Neuronal stem cell (in vitro differentiated cells): ENCODE measurements around the gene ITGB5.

Experiments
- DNase-seq: peaks from one replicate; pipeline ENCODE4 v3.0.0-alpha.2; 2013; ENCODE audit warnings: low spot score
- H2AFZ ChIP-seq: one replicate; pipeline ENCODE4 v1.6.1; 2013; ENCODE audit warnings: mild to moderate bottlenecking, low read length, inconsistent platforms
- H2AK5ac ChIP-seq: 2 replicates; pipeline ENCODE4 v1.6.1; 2013; ENCODE audit warnings: low read depth, mild to moderate bottlenecking, inconsistent platforms, low read length, moderate library complexity, mixed read lengths
- H2BK120ac ChIP-seq: 2 replicates; pipeline ENCODE4 v1.6.1; 2013; ENCODE audit warnings: low read depth, mild to moderate bottlenecking, inconsistent platforms, low read length, moderate library complexity, mixed read lengths
- H2BK12ac ChIP-seq: one replicate; pipeline ENCODE4 v1.6.1; 2013; ENCODE audit warnings: low read length, inconsistent platforms
- H2BK15ac ChIP-seq: 2 replicates; pipeline ENCODE4 v1.6.1; 2013; ENCODE audit warnings: mild to moderate bottlenecking, low read length, inconsistent platforms, mixed read lengths
- H2BK5ac ChIP-seq: one replicate; pipeline ENCODE4 v1.6.1; 2013; ENCODE audit warnings: inconsistent platforms, mild to moderate bottlenecking, low read length, moderate library complexity
- H3K14ac ChIP-seq: one replicate; pipeline ENCODE4 v1.6.1; 2013; ENCODE audit warnings: low read length, inconsistent platforms
- H3K18ac ChIP-seq: 2 replicates; pipeline ENCODE4 v1.6.1; 2013; ENCODE audit warnings: low read length, inconsistent platforms
- H3K23ac ChIP-seq: 2 replicates; pipeline ENCODE4 v1.6.1; 2013; ENCODE audit warnings: low read depth, mild to moderate bottlenecking, mixed read lengths, low read length, inconsistent platforms; ENCODE audit not compliant: poor library complexity
- H3K27ac ChIP-seq: replicated peaks from 3 replicates; pipeline ENCODE4 v1.5.1; 2013; ENCODE audit warnings: low read length, inconsistent platforms
- H3K27me3 ChIP-seq, 3 experiments: 2 replicates each; pipeline ENCODE4 v1.6.1; 2013; ENCODE audit warnings: low read length in 3 of 3, mild to moderate bottlenecking in 2 of 3, inconsistent platforms in 1 of 3, low read depth in 1 of 3, mixed read lengths in 1 of 3, moderate library complexity in 1 of 3; ENCODE audit not compliant: control insufficient read depth in 3 of 3, insufficient read depth in 3 of 3
- H3K36me3 ChIP-seq, 2 donors: replicated peaks in 1 of 2; 2 replicates each; pipeline ENCODE4 v1.6.1; 2013; ENCODE audit warnings: low read length in 2 of 2; ENCODE audit not compliant: control insufficient read depth in 2 of 2, insufficient read depth in 2 of 2
- H3K4ac ChIP-seq: 2 replicates; pipeline ENCODE4 v1.6.1; 2013; ENCODE audit warnings: inconsistent platforms, mild to moderate bottlenecking, low read length, moderate library complexity
- H3K4me1 ChIP-seq, 2 donors: 1 replicate in 1 of 2; 2 replicates in 1 of 2; pipeline ENCODE4 v1.6.1; 2013; ENCODE audit warnings: low read length in 2 of 2, low read depth in 1 of 2; ENCODE audit not compliant: control insufficient read depth in 2 of 2, insufficient read depth in 1 of 2
- H3K4me2 ChIP-seq: one replicate; pipeline ENCODE4 v1.6.1; 2013; ENCODE audit warnings: mild to moderate bottlenecking, low read length, inconsistent platforms; ENCODE audit not compliant: insufficient read depth, poor library complexity, severe bottlenecking
- H3K4me3 ChIP-seq, 2 donors: 2 replicates each; pipeline ENCODE4 v1.5.1; 2013; ENCODE audit warnings: low read length in 2 of 2, mild to moderate bottlenecking in 2 of 2, inconsistent platforms in 1 of 2, moderate library complexity in 1 of 2
- H3K79me1 ChIP-seq: one replicate; pipeline ENCODE4 v1.6.1; 2013; ENCODE audit warnings: low read depth, mild to moderate bottlenecking, inconsistent platforms, low read length, moderate library complexity
- H3K9ac ChIP-seq: one replicate; pipeline ENCODE4 v1.6.1; 2013; ENCODE audit warnings: mild to moderate bottlenecking, low read depth, low read length, inconsistent platforms; ENCODE audit not compliant: poor library complexity
- H3K9me3 ChIP-seq, 2 donors: replicated peaks in 1 of 2; 2 replicates each; pipeline versions ENCODE3 to v1.6.1; 2013; ENCODE audit warnings: low read length in 2 of 2, mild to moderate bottlenecking in 2 of 2, inconsistent platforms in 1 of 2, low read depth in 1 of 2, mixed read lengths in 1 of 2, moderate library complexity in 1 of 2; ENCODE audit not compliant: control insufficient read depth in 2 of 2, insufficient read depth in 1 of 2
- H4K8ac ChIP-seq: one replicate; pipeline ENCODE4 v1.6.1; 2013; ENCODE audit warnings: low read depth, mild to moderate bottlenecking, inconsistent platforms, low read length, moderate library complexity
- H4K91ac ChIP-seq: one replicate; pipeline ENCODE4 v1.6.1; 2013; ENCODE audit warnings: low read length, low read depth, mild to moderate bottlenecking, inconsistent platforms; ENCODE audit not compliant: poor library complexity
- WGBS, 2 donors: extraction: QIAGEN DNeasy Blood & Tissue Kit; methylation state at CpG; one replicate each; pipeline ENCODE4 v1.1.7; 2013; ENCODE audit warnings: missing lambda C conversion rate in 2 of 2, mixed read lengths in 1 of 2; ENCODE audit not compliant: insufficient read length in 2 of 2, insufficient replicate concordance in 1 of 2; ENCODE audit errors: extremely low coverage in 2 of 2; 5-methylcytosine and 5-hydroxymethylcytosine counted together
- small RNA-seq: library from polyadenylated mRNA; stranded (forward); fragments of <200 nt; extraction: miRNeasy Mini kit (QIAGEN cat#:217004); gene quantifications from one replicate; pipeline ENCODE3, GENCODE V24; 2013; ENCODE audit not compliant: insufficient read depth

Gene ITGB5

GRCh38 chr3:124714223-124714853 is 172.8 kb downstream of the ITGB5 start:
- Histone ChIP-seq H4K8ac (no peak overlapping the region), H3K4ac (no peak overlapping the region), H2AK5ac (no peak overlapping the region), H3K23ac (no peak overlapping the region), H3K18ac (no peak overlapping the region), H3K27ac (no peak overlapping the region), H3K9me3 (no peaks in the 10 kb centered on the region), H3K9ac (no peak overlapping the region), H3K79me1 (no peaks in the 10 kb centered on the region), H3K4me1 (no peaks in the 10 kb centered on the region), H3K4me3 (no peak overlapping the region), H2BK120ac (no peak overlapping the region), H2BK5ac (no peak overlapping the region), H2BK15ac (no peak overlapping the region), H3K4me2 (no peak overlapping the region), H4K91ac (no peak overlapping the region), H3K27me3 (no peaks in the 10 kb centered on the region), H2AFZ (no peak overlapping the region), H3K36me3 (no peaks in the 10 kb centered on the region), H3K14ac (no peak overlapping the region), H2BK12ac (no peak overlapping the region)
- DNase-seq: no peak
- WGBS, 2 donors: no CpG with 5 or more reads among the region's 11 CpGs

Small RNA genes within 50 kb of the gene (small RNA-seq; reads per million reads assigned to genes)
- gene MIR544B: 2.0 reads per million
